Measurements from ENCODE around the gene ZBTB26.
"Not testable (repeated sequence)": the region's sequence is repeated elsewhere in the genome, so short reads cannot be mapped to it uniquely, and the experiment has no call there.

The ZBTB26 gene

DNA sequence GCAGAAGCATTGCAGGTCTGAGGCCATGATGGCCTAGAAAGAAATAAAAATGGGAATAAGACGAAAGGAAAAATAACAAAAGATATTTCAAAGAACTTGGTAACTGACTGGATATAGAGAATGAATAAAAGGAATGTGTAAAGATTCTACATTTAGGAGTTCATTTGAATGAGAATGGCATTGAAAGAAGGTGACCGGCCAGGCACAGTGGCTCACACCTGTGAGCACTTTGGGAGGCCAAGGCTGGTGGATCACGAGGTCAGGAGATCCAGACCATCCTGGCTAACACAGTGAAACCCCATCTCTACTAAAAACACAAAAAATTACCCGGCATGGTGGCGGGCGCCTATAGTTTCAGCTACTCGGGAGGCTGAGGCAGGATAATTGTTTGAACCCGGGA, 8.6 kb downstream of the ZBTB26 start:
- TF ChIP-seq, protein P1, sequence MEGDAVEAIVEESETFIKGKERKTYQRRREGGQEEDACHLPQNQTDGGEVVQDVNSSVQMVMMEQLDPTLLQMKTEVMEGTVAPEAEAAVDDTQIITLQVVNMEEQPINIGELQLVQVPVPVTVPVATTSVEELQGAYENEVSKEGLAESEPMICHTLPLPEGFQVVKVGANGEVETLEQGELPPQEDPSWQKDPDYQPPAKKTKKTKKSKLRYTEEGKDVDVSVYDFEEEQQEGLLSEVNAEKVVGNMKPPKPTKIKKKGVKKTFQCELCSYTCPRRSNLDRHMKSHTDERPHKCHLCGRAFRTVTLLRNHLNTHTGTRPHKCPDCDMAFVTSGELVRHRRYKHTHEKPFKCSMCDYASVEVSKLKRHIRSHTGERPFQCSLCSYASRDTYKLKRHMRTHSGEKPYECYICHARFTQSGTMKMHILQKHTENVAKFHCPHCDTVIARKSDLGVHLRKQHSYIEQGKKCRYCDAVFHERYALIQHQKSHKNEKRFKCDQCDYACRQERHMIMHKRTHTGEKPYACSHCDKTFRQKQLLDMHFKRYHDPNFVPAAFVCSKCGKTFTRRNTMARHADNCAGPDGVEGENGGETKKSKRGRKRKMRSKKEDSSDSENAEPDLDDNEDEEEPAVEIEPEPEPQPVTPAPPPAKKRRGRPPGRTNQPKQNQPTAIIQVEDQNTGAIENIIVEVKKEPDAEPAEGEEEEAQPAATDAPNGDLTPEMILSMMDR (IDR thresholded peaks at IDR 0.05; ENCODE audit: low read depth, low read length): no peak
- DNase-seq: no peak
- H3K27ac ChIP-seq: no peak overlapping the region
- H3K9me3 ChIP-seq (ENCODE audit: severe bottlenecking): no peaks in the 10 kb centered on the region
- no peaks in the 10 kb centered on the region for H3K27me3 ChIP-seq (ENCODE audit: insufficient read depth, low read depth, severe bottlenecking)
- peaks cover 23% of the 10 kb centered on the region for H3K36me3 ChIP-seq
- H3K4me3 ChIP-seq (ENCODE audit: low read depth, low read length): no peak overlapping the region

DNA sequence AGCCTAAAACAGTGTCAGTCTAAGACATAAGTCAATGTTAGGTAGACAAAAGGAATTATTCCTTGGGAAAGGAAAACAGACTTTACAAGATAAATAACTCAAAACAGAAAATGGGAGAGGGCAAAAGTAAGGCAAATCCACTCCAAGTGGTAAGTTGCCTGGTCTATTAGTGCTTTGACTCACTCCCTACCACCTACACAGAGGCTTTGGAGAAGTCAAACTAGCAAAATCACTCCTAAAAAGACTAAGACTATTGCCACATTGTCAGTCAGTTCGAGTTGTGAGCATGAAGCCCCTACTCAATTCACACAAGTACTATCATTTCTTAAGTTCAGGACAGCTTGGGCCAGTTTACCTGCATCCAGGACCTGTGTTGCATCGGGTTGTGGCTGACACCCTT, 13.0 kb downstream of the ZBTB26 start:
- H3K27ac ChIP-seq: no peak overlapping the region
- H3K36me3 ChIP-seq: peaks cover 26% of the 10 kb centered on the region
- no peaks in the 10 kb centered on the region for H3K9me3 ChIP-seq (ENCODE audit: severe bottlenecking)
- no peak for DNase-seq
- TF ChIP-seq, protein P1 (IDR thresholded peaks at IDR 0.05; ENCODE audit: low read depth, low read length): no peak
- H3K4me3 ChIP-seq (ENCODE audit: low read depth, low read length): no peak overlapping the region
- H3K27me3 ChIP-seq (ENCODE audit: insufficient read depth, low read depth, severe bottlenecking): no peaks in the 10 kb centered on the region

DNA sequence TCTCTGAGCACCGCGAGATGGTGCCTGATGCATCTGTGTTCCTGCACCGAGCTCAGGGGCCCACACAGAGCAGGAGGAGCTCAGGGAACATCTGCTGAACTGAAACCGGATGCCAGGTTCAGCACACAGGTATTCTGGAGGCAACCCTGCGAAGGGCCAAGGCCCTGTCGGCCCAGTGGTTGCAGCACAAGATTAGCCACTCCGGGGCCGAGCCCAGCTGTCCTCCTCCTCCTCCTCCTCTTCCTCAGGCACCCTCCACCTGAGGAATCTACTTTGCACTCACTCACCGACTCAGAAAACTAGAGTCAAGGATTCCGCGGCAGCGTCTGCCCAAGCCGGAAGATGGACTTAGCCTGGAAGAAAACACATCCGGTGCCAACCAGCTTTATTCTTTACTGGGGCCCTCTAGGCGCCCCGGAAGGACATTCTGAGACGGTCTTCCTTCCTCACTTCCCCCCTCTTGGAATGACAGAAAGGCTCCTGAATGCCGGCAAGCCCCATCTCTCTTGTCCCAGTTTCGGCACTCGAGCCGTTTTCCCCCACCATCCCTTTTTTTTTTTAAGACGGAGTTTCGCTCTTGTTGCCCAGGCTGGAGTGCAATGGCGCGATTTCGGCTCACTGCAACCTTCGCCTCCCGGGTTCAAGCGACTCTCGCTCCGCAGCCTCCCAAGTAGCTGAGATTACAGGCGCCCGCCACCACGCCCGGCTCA, 18.2 kb downstream of the ZBTB26 start, which contains the start of gene ZBTB6:
TSS of gene ZBTB6 (minus strand) at position 360 of the 710 bp plus-strand sequence. CDS start 1,251 bp downstream, outside the sequence.
- Histone ChIP-seq H3K9me3 (ENCODE audit: severe bottlenecking) (no peaks in the 10 kb centered on the region), H3K27ac (peak within 1 kb of the TSS; percentile 94)

DNA sequence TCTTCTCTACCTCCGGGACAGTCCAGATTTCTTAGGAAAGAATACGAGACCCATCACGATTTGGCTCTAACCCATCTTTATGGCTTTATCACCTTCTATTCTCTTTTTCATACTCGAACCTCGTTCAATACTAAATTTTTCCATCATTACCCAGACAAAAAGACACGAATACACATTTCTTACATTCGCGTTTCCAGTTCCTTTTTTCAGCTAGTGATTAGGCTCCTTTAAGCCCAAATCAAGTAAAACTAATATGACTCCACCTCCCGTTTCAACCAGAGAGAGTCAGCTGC, 18.7 kb downstream of the ZBTB26 start:
- DNase-seq: no peak
- Histone ChIP-seq H3K9me3 (ENCODE audit: severe bottlenecking) (no peaks in the 10 kb centered on the region), H3K27ac (peak overlapping the region; percentile 94), H3K36me3 (peaks cover 32% of the 10 kb centered on the region), H3K27me3 (ENCODE audit: insufficient read depth, low read depth, severe bottlenecking) (no peaks in the 10 kb centered on the region), H3K4me3 (ENCODE audit: low read depth, low read length) (peak overlapping the region; percentile 88)
- TF ChIP-seq, protein P1 (IDR thresholded peaks at IDR 0.05; ENCODE audit: low read depth, low read length): no peak

More for the DNA sequence above, 18.2 kb downstream of the ZBTB26 start, which contains the start of gene ZBTB6:
- TF ChIP-seq, protein P1 (IDR thresholded peaks at IDR 0.05; ENCODE audit: low read depth, low read length): 0 out of 2 replicates have a peak, but pooled peaks have one; percentile 8
- DNase-seq: peak; percentile 89
- Histone ChIP-seq H3K36me3 (peaks cover 37% of the 10 kb centered on the region), H3K27me3 (ENCODE audit: insufficient read depth, low read depth, severe bottlenecking) (no peaks in the 10 kb centered on the region), H3K4me3 (ENCODE audit: low read depth, low read length) (peak within 1 kb of the TSS; percentile 88)

DNA sequence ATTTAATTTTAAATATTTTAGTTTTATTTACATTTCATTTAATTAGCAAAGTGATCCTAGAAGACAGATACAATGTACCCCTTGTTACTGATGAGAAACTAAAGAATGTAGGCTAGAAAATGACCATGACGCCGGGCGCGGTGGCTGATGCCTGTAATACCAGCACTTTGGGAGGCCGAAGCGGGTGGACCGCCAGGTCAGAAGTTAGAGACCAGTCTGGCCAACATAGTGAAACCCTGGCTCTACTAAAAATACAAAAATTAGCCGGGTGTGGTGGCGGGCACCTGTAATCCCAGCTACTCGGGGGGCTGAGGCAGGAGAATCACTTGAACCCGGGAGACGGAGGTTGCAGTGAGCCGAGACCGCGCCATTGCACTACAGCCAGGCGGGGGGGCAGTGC, 25.2 kb downstream of the ZBTB26 start:
- not testable (repeated sequence) for H3K4me3 ChIP-seq (ENCODE audit: low read depth, low read length); H3K9me3 ChIP-seq (ENCODE audit: severe bottlenecking); DNase-seq; H3K27ac ChIP-seq; H3K27me3 ChIP-seq (ENCODE audit: insufficient read depth, low read depth, severe bottlenecking)
- H3K36me3 ChIP-seq: peaks cover 26% of the 10 kb centered on the region

DNA sequence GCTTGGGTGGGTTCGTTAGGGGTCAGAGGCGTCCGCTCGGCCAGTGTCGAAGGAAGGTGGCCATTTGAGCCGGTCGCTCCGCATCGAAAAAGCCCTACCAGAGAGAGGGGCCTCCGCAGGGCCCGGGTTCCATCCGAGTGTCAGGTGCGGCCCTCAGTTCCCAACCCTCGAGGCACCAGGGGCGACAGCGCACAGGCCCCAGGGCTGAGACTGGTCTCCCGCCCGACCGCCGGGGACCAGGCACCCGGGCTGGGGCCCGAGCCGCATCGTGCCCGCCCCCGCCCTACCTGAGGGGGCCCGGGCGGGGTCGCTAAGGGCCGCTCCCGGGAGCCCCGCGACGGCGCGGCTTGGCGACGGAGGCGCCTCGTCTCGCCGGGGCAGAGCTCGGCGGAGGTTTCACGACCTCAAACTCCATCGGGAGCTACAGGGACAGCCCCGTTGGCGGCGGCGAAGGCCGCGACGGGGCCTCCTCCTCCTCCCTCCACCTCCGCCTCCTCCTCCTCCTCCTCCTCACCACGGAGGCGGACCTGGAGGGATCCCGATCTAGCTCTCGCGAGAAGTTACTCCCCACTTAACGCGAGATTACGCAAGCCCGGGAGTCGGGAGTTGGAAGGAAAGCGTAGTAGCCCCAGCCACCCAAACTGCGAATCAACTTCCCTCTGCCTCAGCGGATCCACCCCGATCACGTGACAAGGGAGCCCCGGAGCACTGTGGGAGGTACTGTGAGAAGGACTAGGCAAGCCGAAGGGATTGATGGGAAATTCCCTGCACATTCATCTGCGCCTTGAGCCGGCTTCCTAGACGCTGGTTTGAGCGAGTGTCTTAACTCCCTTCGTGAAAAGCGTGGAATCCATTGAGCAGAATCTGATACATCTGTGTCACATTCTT, 26.2 kb downstream of the ZBTB26 start, which contains the start of gene RC3H2:
TSS of gene RC3H2 (minus strand) at position 537 of the 888 bp plus-strand sequence. CDS start 7,850 bp downstream, outside the sequence.
- no peaks in the 10 kb centered on the region for H3K27me3 ChIP-seq (ENCODE audit: insufficient read depth, low read depth, severe bottlenecking)
- H3K9me3 ChIP-seq (ENCODE audit: severe bottlenecking): no peaks in the 10 kb centered on the region
- H3K27ac ChIP-seq: peak within 1 kb of the TSS; percentile 93
- TF ChIP-seq, protein P1 (IDR thresholded peaks at IDR 0.05; ENCODE audit: low read depth, low read length): no peak
- peak; percentile 100 for DNase-seq
- H3K36me3 ChIP-seq: peaks cover 15% of the 10 kb centered on the region
- H3K4me3 ChIP-seq (ENCODE audit: low read depth, low read length): peak within 1 kb of the TSS; percentile 96
